Measurements from ENCODE around the gene CFAP77. TPM values are rescaled to one million over a fixed set of nuclear protein-coding genes. Genes with fewer than 3 reads are reported as not detected.

Gene CFAP77
- total RNA-seq, 1 experiment from 2014 or later = not detected

- DNase-seq (ENCODE audit: low spot score) = no peak
- peaks cover 29% of the 10 kb centered on the region for H3K27me3 ChIP-seq (replicated peaks; ENCODE audit: insufficient read depth, low read depth, low read length, poor library complexity)
- BruUV-seq (replicated peaks) = no TSS peak
- ChIA-PET POLR2A (ENCODE audit: low non-redundant PET) (interaction anchor here (0.6 kb wide), 1 partner anchor 1094 kb away, joined by 7 read pairs; no protein-coding TSS in a partner anchor), CTCF (no interaction called here)
- no peaks in the 10 kb centered on the region for H3K4me1 ChIP-seq (ENCODE audit: insufficient read depth, low read length, poor library complexity, severe bottlenecking)
- intact Hi-C loops (cut with micrococcal nuclease; ENCODE audit: unreplicated experiment) = no loop called here
- no peak overlapping the region for H3K27ac ChIP-seq (ENCODE audit: low read depth, low read length, poor library complexity, severe bottlenecking)
- TF ChIP-seq CTCF (conservative IDR thresholded peaks at IDR 0.05; ENCODE audit: low read depth, low read length) = no peak
- no peak for TF ChIP-seq EZH2 (IDR thresholded peaks at IDR 0.05; ENCODE audit: borderline replicate concordance, low read depth, low read length, poor library complexity, severe bottlenecking)
- H3K36me3 ChIP-seq (ENCODE audit: insufficient read depth, low read length, poor library complexity, severe bottlenecking) = no peaks in the 10 kb centered on the region
- H3K4me3 ChIP-seq (ENCODE audit: low read depth, low read length, poor library complexity, severe bottlenecking) = no peak overlapping the region
- H3K9me3 ChIP-seq (ENCODE audit: low read depth, low read length, poor library complexity, severe bottlenecking) = no peaks in the 10 kb centered on the region
Measured at GRCh38 chr9:132497731-132498130, 87.7 kb downstream of the CFAP77 start.

- H3K36me3 ChIP-seq (ENCODE audit: insufficient read depth, low read length, poor library complexity, severe bottlenecking) = no peaks in the 10 kb centered on the region
- TF ChIP-seq CTCF (conservative IDR thresholded peaks at IDR 0.05; ENCODE audit: low read depth, low read length) (no peak), EZH2 (IDR thresholded peaks at IDR 0.05; ENCODE audit: borderline replicate concordance, low read depth, low read length, poor library complexity, severe bottlenecking) (no peak)
- no peak overlapping the region for H3K27ac ChIP-seq (ENCODE audit: low read depth, low read length, poor library complexity, severe bottlenecking)
- no TSS peak for BruUV-seq (replicated peaks)
- CTCF ChIA-PET = no interaction called here
- H3K4me3 ChIP-seq (ENCODE audit: low read depth, low read length, poor library complexity, severe bottlenecking) = no peak overlapping the region
- DNase-seq (ENCODE audit: low spot score) = no peak
- intact Hi-C loops (cut with micrococcal nuclease; ENCODE audit: unreplicated experiment) = no loop called here
- peaks cover 39% of the 10 kb centered on the region for H3K27me3 ChIP-seq (replicated peaks; ENCODE audit: insufficient read depth, low read depth, low read length, poor library complexity)
- POLR2A ChIA-PET (ENCODE audit: low non-redundant PET) = no interaction called here
- no peaks in the 10 kb centered on the region for H3K4me1 ChIP-seq (ENCODE audit: insufficient read depth, low read length, poor library complexity, severe bottlenecking)
- no peaks in the 10 kb centered on the region for H3K9me3 ChIP-seq (ENCODE audit: low read depth, low read length, poor library complexity, severe bottlenecking)
Measured at GRCh38 chr9:132498531-132499210, 88.7 kb downstream of the CFAP77 start.

- intact Hi-C loops (cut with micrococcal nuclease; ENCODE audit: unreplicated experiment) = no loop called here
- Histone ChIP-seq H3K4me3 (ENCODE audit: low read depth, low read length, poor library complexity, severe bottlenecking) (no peak overlapping the region), H3K36me3 (ENCODE audit: insufficient read depth, low read length, poor library complexity, severe bottlenecking) (no peaks in the 10 kb centered on the region), H3K9me3 (ENCODE audit: low read depth, low read length, poor library complexity, severe bottlenecking) (no peaks in the 10 kb centered on the region), H3K27me3 (replicated peaks; ENCODE audit: insufficient read depth, low read depth, low read length, poor library complexity) (peaks cover 39% of the 10 kb centered on the region), H3K4me1 (ENCODE audit: insufficient read depth, low read length, poor library complexity, severe bottlenecking) (no peaks in the 10 kb centered on the region), H3K27ac (ENCODE audit: low read depth, low read length, poor library complexity, severe bottlenecking) (no peak overlapping the region)
- no peak for DNase-seq (ENCODE audit: low spot score)
- CTCF ChIA-PET = no interaction called here
- BruUV-seq (replicated peaks) = no TSS peak
- POLR2A ChIA-PET (ENCODE audit: low non-redundant PET) = no interaction called here
- no peak for TF ChIP-seq EZH2 (IDR thresholded peaks at IDR 0.05; ENCODE audit: borderline replicate concordance, low read depth, low read length, poor library complexity, severe bottlenecking)
- no peak for TF ChIP-seq CTCF (conservative IDR thresholded peaks at IDR 0.05; ENCODE audit: low read depth, low read length)
Measured at GRCh38 chr9:132499251-132499650, 89.2 kb downstream of the CFAP77 start.

Data from A673 (cell line).